Kidney tubule cell (primary cell): Measurements from ENCODE around the gene CXorf65.

Experiments
- DNase-seq: peaks from one replicate; pipeline ENCODE4 v3.0.0-alpha.2; 2018; ENCODE audit warnings: low spot score

CXorf65 gene

DNA sequence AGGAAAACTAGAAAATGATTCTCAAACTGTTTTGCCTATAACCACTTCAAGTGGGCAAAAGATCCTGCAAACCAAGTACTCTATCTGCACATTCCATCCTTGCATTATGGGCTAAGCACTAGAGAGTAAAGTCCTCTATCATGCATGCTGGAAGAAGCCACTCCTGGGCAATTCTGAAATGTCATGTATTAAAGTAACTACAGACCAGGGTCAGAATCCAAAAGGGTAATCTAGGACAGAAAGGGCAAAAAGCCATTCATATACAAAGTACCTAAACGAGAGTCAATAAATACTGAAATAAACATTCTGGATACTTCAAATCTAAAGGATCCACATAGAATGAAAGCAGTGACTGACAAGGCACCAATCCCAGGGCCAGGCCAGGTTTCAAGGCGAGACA lies 39.5 kb downstream of the CXorf65 start:
- no peak for DNase-seq

GRCh38 chrX:71060127-71060526 lies 46.4 kb downstream of the CXorf65 start:
- no peak for DNase-seq

GRCh38 chrX:71057848-71058530 lies 48.6 kb downstream of the CXorf65 start:
- no peak for DNase-seq

GRCh38 chrX:71056867-71057266 lies 49.7 kb downstream of the CXorf65 start:
- no peak for DNase-seq
